Dedifferentiated amniotic fluid mesenchymal stem cell (primary cell): ENCODE results near the gene MYEOV.

Experiments used
- DNase-seq: peaks from one replicate; pipeline ENCODE4 v3.0.0-alpha.2; 2016; ENCODE audit errors: extremely low spot score

The MYEOV gene

DNA sequence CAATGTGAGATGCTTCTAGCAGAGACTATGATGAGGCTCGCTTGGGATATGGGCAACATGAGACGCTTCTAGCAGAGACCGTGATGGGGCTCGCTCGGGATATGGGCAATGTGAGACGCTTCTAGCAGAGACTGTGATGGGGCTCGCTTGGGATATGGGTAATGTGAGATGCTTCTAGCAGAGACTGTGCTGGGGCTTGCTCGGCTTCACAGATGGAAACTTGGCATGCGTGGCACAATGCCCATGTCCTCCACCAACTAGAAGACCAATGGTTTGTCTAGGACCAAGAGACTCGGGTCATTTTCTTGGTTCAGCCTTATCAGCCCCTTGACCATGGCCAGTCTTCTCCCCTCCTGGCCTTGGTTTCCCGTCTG, 7.1 kb downstream of the MYEOV start:
- no peak for DNase-seq

DNA sequence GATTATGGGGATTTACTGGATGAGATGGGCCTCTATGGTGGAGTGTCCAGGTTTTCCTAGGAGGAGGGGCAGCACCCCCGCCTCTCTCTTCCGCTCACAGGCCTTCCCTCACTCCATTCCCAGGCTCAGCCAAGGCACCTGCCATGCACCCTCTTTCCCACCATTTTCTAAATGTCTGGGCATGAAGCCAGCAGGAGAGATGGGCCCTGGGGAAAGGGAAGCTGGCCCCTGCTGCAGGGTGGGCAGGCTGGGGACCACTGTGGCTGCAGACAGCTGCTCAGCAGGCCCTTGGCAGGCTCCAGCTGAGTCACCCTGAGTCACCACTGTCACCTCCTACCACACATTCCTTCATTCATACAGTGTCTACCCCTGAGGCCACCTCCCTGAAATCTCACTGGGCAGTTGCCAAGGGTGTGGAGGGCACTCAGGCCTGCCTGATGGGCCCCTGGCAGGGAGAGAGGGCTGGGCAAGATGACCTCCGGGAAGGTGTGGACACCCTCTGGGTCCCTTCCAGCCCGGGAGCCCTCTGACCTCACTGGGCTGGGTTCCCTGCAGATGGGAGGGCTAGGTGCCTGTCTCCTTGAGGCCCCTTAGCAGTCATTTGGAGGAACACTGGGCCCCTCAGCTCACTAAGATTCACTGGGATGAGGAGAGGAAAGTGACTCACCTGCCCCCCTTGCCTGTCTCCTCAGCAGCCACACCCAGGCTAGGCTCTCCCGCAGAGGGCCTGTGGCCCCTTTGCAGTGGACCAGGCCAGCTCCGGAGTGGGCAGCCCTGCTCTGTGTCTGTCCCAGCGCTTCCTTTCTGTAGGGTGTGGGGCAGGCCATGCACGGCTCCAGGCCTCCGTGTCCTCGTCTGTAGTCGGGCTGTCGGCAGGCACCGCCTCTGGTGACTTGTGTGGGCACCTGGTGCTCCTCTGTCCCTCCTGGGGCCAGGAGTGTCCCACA, 7.8 kb downstream of the MYEOV start:
- peak; percentile 46 for DNase-seq

DNA sequence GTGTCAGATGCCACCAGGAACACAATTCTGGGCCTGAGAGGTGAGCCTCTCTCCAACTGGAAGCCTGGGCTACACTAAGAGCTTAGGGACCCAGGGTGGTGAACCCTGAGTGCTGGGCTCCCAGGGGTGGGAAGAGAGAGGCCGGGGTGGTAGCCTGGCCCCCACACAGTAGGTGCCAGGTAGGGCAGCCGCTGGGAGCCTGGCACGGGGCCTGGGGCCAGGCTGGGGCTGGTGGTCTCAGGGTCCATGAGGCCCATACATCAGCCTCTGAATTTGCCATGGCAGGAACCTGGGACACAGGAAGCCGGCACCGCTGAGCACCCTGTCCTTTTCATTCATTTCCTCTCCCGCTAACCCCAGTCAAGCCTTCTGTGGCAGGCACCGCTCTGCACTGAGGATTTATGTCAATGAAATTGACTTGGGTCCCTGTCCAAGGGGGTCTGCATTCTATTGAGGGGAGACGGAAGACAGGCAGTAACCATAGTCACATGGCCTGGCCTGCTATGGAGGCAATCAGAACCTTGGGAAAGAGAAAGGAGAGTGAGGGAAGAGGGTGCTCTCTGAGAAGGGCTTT, 8.6 kb downstream of the MYEOV start:
- no peak for DNase-seq

DNA sequence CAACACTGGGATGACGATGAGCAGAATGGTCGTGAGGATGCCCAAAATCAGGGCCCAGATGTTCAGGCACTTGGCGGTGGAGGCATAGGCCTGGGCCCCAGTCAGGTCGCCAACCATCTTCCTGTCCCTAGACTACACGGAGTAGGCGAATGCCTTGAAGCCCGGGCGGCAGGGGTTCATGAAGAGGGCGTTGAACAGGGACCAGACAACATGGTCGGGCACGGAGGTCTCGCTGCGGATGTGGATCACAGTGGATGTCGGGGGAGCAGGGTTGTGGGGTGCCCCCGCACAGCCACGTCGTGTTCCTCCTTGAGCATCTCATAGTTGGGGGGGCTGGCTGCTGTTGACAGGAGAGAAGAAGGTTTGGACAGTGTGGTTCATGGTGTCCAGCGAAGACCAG, 9.5 kb downstream of the MYEOV start:
- DNase-seq, result no peak

DNA sequence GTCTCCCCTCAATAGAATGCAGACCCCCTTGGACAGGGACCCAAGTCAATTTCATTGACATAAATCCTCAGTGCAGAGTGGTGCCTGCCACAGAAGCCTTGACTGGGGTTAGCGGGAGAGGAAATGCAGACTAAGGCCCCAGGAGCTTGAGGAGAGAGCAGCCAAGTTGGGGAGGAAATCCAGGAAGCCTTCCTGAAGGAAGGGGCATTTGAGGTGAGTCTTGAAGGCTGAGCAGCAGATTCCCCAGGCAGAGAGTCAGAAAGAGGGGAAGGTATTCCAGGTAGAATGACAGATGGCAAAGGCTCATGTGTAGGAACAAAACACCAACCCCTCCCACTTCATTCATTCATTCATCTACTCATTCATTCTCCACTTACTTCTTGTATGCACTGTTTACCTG, 10.3 kb downstream of the MYEOV start:
- DNase-seq, result no peak

DNA sequence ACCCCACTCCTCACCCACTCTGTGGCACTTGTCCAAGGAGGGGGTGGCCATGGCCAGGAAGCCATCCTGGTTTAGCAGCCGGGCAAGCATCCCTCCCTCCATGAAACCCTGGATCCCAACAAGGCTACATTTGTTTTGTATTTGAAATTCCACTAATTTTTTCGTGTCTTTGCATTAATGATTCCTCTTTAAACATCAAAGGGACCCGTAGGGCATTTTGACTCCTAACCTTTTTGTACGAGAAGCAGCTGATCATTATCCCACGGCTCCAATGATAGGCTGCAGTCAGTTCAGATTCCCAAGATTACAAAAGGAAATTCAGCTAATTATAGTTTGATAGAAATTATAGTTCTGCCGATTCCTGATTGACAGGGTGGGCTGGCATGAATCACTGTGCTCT, 10.7 kb downstream of the MYEOV start:
- DNase-seq, result no peak

DNA sequence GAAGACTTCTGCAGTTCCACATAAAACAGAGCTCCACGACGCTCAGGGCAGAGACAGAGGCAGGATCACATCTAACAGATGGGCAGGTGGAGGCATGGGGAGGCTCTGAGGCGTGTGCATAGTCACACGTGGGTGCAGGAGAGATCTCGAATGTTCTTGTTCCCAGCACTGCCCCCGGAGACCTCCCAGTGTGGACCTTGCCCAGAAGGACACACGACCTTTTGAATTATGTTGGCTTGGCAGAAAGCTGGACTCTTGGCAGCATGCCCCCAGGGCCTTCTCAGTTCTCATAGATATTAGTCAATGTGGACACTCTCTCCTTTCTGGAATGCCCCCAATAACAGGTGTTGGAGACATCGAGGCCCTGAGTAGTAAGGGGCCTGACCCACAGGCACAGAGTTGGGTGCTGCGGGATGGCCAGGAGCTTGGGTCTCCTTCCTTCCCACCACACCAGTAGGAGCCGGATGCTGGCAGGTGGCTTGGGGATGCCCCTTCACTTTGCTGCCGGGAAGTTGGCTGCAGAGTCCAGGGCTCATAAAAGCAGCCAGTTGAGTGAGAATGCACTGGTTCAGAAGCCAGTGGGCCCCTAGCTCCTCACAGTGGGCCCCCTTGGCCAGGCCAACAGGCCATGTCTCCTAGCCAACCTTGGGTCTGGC, 12.1 kb downstream of the MYEOV start:
- no peak for DNase-seq

DNA sequence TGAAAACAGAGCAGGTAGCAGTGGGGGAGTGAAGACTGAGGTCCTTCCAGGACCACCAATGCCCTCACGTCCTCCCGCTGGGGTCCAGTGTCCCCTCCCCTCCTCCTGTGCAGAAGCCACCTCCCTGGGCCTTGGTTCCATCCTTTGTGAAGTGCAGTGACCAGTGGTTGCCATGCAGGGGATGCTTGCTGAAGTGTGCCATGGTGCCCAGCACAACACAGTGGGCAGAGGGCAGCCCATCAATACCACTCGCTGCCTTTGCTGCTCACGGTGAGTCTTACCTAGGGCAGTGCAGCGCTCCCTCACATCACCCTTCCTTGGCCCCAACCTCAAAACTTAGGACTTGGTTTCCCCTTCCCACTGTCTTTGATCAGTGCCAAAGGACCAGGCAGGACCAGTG, 12.9 kb downstream of the MYEOV start:
- DNase-seq, result no peak

DNA sequence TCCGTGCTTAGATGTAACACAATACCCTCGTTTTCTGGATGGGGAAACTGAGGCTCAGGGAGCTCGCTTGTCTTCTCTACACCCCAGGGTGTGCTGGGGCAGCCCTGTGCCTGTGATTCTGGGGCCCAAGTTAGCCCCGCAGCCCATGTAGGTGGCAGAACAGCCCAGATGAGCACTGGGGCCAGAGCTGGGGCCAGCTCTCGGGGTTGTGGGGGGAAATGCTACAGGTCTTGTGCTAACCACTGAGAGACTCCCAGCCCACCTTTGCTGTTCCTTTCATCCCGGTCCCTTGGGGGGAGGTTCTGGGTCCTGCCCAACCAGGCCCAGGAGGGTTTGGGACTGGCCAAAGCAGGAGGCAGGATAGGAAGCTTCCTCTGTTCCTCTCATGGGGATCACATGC, 13.5 kb downstream of the MYEOV start:
- no peak for DNase-seq

DNA sequence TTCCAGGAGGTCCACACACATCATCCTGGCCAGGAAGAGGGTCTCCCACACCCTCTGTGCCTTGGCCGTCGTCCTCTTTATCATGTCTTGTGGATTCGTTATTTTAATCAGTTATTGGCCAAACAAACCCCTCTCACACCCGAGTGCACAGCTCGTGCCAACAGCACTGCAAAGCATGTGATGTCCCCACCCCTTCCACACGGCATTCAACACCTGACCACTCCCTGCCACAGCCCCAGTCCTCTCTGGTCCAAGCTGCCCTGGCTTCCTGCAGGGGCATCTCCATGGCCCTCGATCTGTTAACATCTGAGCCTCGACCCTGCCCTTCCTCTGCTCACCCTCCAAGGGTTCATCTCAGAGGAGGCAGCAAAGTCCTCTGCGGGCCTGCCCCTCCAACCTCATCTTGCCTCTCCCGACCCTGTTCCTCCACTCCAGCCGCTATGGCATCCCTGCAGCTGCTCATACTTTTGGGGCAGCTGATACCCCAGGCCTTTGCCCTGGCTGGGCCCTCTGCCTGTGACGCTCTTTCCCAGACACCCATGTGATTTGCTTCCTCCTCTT, 14.0 kb downstream of the MYEOV start:
- no peak for DNase-seq

DNA sequence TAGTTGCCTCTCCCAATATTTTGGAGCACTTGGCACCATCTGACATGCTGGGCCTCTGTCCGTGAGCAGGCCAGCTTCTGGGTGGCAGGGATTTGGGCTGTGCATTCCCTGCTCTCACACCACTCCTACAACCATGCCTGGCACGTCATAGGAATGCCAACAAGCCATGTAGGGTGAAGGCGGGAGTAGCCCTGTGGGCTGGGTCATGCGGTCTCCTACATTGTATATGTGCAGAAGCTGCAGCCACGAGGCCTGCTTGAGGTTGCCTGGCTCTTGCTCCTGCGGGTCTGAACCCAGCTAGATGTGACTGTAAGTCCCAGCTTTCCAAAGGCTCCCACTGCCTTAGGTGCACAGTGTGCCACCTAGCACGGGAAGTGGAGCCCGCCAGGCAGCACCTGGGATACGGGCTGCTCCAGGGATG, 14.5 kb downstream of the MYEOV start:
- DNase-seq, result no peak

DNA sequence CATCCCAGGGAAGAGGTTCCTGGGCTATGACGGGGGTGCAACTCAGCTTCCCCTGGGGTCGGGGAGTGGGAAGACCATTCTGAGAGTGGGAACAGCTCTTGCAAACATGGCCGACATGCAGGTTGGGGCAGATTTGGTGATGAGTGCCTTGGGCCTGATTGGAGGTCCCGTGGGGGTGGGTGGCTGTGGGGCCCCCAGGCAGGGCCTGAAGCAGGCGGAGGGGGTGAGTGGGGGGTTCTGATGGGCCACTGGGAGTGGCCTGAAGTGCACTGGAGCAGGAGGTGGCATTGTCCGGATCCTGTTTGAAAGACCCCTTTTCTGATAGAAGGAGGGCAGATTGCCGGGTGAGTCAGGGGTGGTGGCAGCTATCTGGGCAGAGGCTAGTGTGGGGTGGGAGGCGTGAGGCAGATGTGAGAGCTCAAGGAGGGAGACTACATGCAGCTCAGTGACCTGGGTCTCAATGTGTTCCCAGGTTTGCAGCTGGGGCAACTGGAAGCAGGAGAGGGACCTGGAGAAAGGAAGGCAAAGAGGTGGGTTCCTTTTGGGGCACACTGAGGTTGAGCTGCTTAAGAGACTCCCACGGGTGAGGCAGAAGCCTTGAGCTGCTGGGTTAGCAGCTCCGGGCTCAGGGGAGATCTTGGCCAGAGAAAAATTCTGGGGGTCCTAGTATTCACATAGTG, 15.1 kb downstream of the MYEOV start:
- DNase-seq, result no peak

DNA sequence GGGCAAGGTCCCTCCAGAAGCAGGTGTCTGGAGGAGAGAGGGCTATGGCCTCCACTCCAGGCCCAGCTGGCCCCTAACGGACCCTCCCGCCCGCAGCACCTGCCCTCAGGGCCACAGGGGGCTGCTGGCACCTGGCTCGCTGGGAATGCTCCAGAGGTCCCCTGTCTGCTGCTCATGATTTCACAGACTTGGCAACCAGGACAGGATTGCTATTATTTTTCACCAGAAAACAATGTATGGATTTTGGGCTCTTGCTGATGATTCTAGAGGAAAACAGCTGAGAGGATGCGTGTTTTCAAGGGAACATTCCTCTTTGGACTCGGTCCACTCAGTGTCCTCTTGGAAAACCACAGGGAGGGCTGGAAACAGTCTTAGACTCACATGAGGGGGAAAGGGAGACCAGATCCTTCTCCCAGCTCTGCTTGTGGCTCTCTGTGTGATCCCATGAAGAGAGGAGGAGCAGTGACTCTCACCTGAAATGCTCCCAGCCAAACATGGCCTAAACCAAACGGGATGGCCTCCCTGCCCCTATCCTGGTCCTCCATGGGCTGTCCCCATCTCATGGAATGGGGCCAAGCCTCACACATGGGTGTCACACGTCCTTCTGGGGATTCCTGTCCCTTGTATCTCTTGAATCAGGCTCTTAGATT, 15.8 kb downstream of the MYEOV start:
- no peak for DNase-seq

DNA sequence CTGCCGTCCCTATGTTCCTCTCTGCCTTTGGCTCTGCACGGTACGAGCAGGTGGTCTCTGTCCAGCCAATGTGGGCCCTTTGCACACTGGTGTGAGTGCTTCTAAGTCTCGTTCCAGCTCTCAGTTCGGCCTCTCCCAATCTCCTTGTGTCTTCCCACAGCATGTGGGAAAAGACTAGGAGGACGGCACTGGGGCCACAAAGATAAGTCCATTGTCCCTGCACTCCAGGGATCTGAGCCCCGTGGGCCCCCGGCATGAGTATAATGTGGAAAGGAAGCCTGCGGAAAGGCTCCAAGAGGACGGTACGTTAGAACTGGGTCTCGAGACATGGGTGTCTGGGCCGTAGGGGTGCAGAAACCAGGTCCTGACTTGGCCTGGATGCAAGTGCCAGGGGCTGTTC, 16.4 kb downstream of the MYEOV start:
- no peak for DNase-seq

DNA sequence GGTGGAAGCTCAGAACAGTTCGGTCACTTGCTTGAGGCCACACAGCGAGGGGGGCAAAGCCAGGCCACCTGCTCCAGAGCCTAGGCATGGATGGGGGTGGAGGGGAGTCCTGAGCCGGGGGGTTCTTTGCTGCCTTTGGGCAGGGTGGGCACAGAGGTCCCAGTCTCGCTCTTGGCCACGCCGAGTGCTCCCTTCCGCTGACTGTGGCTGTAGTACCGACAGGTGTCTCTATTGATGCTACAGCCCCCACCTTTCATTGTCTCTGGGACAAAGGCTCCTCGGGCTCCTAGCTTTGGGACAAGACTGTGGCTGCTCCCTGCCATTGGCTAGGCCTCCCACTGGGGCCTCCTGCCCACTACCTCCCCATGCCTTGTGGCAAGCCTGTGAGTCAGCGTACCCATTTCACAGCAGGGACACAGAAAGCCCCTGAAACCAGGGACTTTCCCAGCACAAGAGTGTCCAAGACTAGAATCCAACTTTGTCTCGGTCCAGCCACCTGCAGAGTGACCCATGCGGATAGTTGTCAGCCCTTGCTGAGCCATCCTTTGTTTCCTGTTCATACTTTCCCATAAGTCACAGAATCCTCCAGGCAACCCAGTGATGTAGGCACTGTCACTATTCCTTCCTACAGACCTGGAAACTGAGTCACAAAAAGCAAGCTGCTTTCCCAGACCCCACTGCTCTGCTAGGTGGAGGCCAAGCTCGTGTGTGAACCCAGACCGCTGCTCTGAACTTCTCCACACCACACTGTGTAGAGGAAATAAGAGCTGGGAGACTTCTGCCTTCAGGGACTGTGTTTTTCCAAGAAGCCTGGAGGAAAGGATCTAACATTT, 17.2 kb downstream of the MYEOV start:
- no peak for DNase-seq

DNA sequence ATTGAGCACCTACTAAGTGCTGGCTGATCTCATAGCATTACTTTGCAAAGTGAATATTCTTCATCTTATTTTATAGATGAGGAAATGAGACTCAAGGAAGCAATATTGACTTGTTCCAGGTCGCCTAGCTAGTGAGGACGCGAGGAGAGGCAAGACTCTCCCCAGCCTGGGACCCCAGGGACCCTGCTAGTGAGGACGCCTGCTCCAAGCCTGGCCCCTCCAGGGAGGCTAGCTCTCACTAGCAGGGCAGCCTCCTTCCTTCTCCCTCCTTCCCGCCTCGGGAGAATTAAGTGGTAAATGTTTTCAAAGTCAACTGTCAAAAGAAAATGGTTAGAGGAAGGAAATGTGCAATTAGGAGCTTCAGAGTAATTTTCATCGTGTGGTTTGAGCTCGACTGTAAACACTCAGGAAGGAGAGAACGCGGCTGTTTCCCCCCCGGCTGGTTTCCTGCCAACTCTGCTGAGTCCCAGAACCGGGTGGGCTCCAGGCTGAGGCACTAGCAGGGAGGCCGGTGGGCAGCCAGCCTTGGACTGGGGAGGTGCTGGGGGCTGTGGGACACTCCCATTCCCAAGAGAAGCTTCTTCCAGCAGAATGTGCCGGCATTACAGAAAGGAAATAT, 17.9 kb downstream of the MYEOV start:
- DNase-seq, result no peak

DNA sequence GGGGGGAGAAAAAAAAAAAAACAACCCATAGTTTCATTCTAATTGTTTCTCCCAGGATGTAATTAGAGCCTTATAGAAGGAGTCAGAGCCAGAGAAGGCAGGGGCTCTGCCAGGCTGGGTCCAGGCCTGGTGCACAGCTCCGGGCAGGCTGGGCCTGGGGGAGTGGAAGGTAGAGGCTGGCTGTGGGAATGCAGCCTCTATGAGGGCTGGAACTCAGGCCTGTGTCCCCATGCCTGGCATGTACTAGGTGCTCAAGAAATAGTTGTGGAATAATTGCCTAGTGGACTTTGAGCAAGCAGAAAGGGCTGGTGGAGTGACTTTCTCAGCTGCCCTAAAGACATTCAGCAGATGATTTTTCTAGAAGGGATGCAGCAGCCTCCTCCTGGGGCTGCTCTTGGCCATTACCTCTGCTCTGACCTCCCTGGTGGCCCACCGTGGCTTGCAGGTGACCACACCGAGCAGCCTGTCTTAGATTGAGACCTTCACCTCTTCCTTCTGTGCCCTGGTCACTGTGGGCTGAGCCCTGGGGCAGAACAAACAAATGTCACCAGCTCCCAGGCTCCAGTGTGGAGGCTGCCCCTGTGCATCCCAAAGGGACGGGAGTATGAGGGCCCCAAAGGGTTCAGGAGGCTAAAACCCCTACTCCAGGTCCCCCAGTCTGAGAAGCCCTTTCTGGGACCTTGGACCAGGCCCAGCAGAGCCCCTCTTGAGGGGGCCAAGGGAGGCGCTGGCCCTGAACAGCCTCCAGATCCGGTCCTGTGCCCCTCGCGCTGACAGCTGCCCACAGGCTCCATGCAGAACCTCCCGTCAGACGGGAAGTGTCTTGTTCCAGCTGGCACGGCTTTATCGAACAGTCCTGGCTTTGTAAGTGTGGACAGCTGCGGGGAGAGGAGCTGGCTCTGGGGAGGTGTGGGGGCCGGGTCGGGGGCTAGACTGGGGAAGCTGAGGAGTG, 18.8 kb downstream of the MYEOV start:
- no peak for DNase-seq

DNA sequence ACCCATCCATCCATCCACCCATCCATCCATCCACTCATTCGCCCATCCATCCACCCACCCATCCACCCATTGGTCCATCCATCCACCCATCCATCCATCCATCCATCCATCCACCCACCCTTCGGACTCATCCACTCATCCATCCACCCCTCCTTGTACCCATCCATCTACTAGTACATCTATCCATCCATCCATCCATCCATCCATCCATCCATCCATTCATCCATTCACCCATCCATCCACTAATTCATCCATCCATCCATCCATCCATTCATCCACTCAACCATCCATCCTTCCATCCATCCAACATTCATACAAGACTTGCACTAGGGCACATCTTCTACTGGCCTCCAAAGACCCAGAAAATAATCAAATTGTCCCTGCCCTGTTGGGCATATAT, 20.0 kb downstream of the MYEOV start:
- DNase-seq, result no peak

DNA sequence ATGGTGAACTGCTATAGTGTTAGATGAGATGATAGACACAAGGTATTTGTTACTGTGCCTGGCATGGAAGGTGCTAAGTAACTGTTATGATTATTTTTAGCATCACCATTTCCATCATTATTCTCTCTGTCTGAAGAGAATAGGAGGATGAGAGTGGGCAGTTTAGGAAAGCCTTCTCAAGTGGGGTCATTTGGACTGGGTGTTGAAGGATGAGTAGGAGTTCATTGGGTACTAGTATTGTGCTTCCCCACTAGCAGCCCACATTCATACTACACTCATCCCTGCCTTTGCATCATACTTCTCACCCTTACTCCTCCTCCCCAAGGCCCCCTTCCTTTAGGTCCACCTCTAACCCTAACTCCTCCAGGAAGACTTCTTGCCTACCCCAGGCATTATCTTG, 20.6 kb downstream of the MYEOV start:
- DNase-seq, result no peak
